Measurements from ENCODE around the gene CRX. TPM values are rescaled to one million over a fixed set of nuclear protein-coding genes. Genes with fewer than 3 reads are reported as not detected.
"Not testable (repeated sequence)": the region's sequence is repeated elsewhere in the genome, so short reads cannot be mapped to it uniquely, and the experiment has no call there.

The CRX gene
- not detected for total RNA-seq
- polyA plus RNA-seq = not detected

GRCh38 chr19:47821460-47822020, at the start of gene CRX:
TSS of gene CRX (plus strand) at chr19:47821937. CDS start at chr19:47834444, 12,507 bp downstream.
- peaks cover 33% of the 10 kb centered on the region for H3K27me3 Mint-ChIP-seq
- H3K27me3 ChIP-seq (ENCODE audit: control insufficient read depth, insufficient read depth, low read length) = peaks cover 3% of the 10 kb centered on the region

GRCh38 chr19:47776568-47776967, 45.2 kb upstream of the CRX start:
- Mint-ChIP-seq H3K27ac (peak overlapping the region in 1 of 3 donors; percentile 14), H3K4me3 (peak overlapping the region; percentile 60 to 95 (median 80))
- no peak for DNase-seq

More at GRCh38 chr19:47821460-47822020, at the start of gene CRX:
- Histone ChIP-seq H3K4me1 (ENCODE audit: control insufficient read depth, insufficient read depth, low read length, poor library complexity, severe bottlenecking) (no peaks in the 10 kb centered on the region), H3K27ac (ENCODE audit: insufficient read depth, low read length, poor library complexity, severe bottlenecking) (no peak within 1 kb of the TSS), H3K4me3 (ENCODE audit: low read depth, low read length) (no peak within 1 kb of the TSS), H3K36me3 (ENCODE audit: control insufficient read depth, insufficient read depth, low read length) (no peaks in the 10 kb centered on the region), H3K9me3 (ENCODE audit: control insufficient read depth in 2 of 2, low read length in 2 of 2) (peaks cover 0 to under 1% of the 10 kb centered on the region in 2 experiments)
- H3K36me3 Mint-ChIP-seq = no peaks in the 10 kb centered on the region
- H3K27ac Mint-ChIP-seq = peak within 1 kb of the TSS in 1 of 3 donors; percentile 55
- H3K9me3 Mint-ChIP-seq = peaks cover 0 to 3% (median 0%) of the 10 kb centered on the region in 7 donors
- H3K4me3 Mint-ChIP-seq = no peak within 1 kb of the TSS
- ATAC-seq (ENCODE audit: low read depth in 2 of 2) (no peak), DNase-seq (no peak)
- H3K4me1 Mint-ChIP-seq = peaks cover 0 to 5% (median 0%) of the 10 kb centered on the region in 4 donors

GRCh38 chr19:47777245-47778048, 44.3 kb upstream of the CRX start:
- peak overlapping the region in 2 of 3 donors; percentile 93 to 98 for H3K27ac Mint-ChIP-seq

More at GRCh38 chr19:47776568-47776967, 45.2 kb upstream of the CRX start:
- H3K4me1 ChIP-seq (ENCODE audit: control insufficient read depth, insufficient read depth, low read length, poor library complexity, severe bottlenecking) = peaks cover 27% of the 10 kb centered on the region
- no peaks in the 10 kb centered on the region for H3K9me3 ChIP-seq (ENCODE audit: control insufficient read depth in 2 of 2, low read length in 2 of 2)
- Mint-ChIP-seq H3K4me1 (peaks cover 0 to 38% (median 15%) of the 10 kb centered on the region in 4 donors), H3K36me3 (peaks cover 5% of the 10 kb centered on the region), H3K9me3 (no peaks in the 10 kb centered on the region), H3K27me3 (peaks cover 5% of the 10 kb centered on the region)
- H3K4me3 ChIP-seq (ENCODE audit: low read depth, low read length) = no peak overlapping the region
- no peak for ATAC-seq (ENCODE audit: low read depth in 2 of 2)
- peaks cover 4% of the 10 kb centered on the region for H3K36me3 ChIP-seq (ENCODE audit: control insufficient read depth, insufficient read depth, low read length)
- H3K27ac ChIP-seq (ENCODE audit: insufficient read depth, low read length, poor library complexity, severe bottlenecking) = no peak overlapping the region
- H3K27me3 ChIP-seq (ENCODE audit: control insufficient read depth, insufficient read depth, low read length) = no peaks in the 10 kb centered on the region

GRCh38 chr19:47778049-47778953, 43.4 kb upstream of the CRX start, which contains the start of gene SELENOW:
TSS of gene SELENOW (plus strand) at chr19:47778703. CDS start at chr19:47778786, 83 bp downstream.
- Histone ChIP-seq H3K9me3 (ENCODE audit: control insufficient read depth in 2 of 2, low read length in 2 of 2) (no peaks in the 10 kb centered on the region), H3K27me3 (ENCODE audit: control insufficient read depth, insufficient read depth, low read length) (no peaks in the 10 kb centered on the region), H3K27ac (ENCODE audit: insufficient read depth, low read length, poor library complexity, severe bottlenecking) (peak within 1 kb of the TSS; percentile 82), H3K36me3 (ENCODE audit: control insufficient read depth, insufficient read depth, low read length) (peaks cover 8% of the 10 kb centered on the region), H3K4me3 (ENCODE audit: low read depth, low read length) (peak within 1 kb of the TSS; percentile 84), H3K4me1 (ENCODE audit: control insufficient read depth, insufficient read depth, low read length, poor library complexity, severe bottlenecking) (peaks cover 27% of the 10 kb centered on the region)
- Mint-ChIP-seq H3K27ac (peak within 1 kb of the TSS; percentile 93 to 98 (median 97)), H3K27me3 (peaks cover 4% of the 10 kb centered on the region), H3K9me3 (no peaks in the 10 kb centered on the region), H3K4me1 (peaks cover 0 to 50% (median 21%) of the 10 kb centered on the region in 4 donors), H3K4me3 (peak within 1 kb of the TSS; percentile 95 to 99 (median 98)), H3K36me3 (peaks cover 14% of the 10 kb centered on the region)
- peak; percentile 67 to 86 (median 82) for DNase-seq
- ATAC-seq (ENCODE audit: low read depth in 2 of 2) = peak; percentile 92 to 94

More at GRCh38 chr19:47777245-47778048, 44.3 kb upstream of the CRX start:
- not testable (repeated sequence) for H3K9me3 ChIP-seq (ENCODE audit: control insufficient read depth in 2 of 2, low read length in 2 of 2); H3K9me3 Mint-ChIP-seq; H3K36me3 ChIP-seq (ENCODE audit: control insufficient read depth, insufficient read depth, low read length); H3K36me3 Mint-ChIP-seq; DNase-seq; ATAC-seq (ENCODE audit: low read depth in 2 of 2); H3K27ac ChIP-seq (ENCODE audit: insufficient read depth, low read length, poor library complexity, severe bottlenecking); H3K27me3 ChIP-seq (ENCODE audit: control insufficient read depth, insufficient read depth, low read length); H3K27me3 Mint-ChIP-seq
- peak overlapping the region; percentile 71 for H3K4me3 ChIP-seq (ENCODE audit: low read depth, low read length)
- Mint-ChIP-seq H3K4me1 (peaks cover 0 to 46% (median 18%) of the 10 kb centered on the region in 4 donors), H3K4me3 (peak overlapping the region; percentile 95 to 99 (median 98))
- H3K4me1 ChIP-seq (ENCODE audit: control insufficient read depth, insufficient read depth, low read length, poor library complexity, severe bottlenecking) = peaks cover 27% of the 10 kb centered on the region

- H3K4me3 ChIP-seq (ENCODE audit: low read depth, low read length) = peak overlapping the region; percentile 84
- H3K4me3 Mint-ChIP-seq = peak overlapping the region; percentile 95 to 99 (median 98)
- no peak for ATAC-seq (ENCODE audit: low read depth in 2 of 2)
- peaks cover 0 to 52% (median 21%) of the 10 kb centered on the region in 4 donors for H3K4me1 Mint-ChIP-seq
- H3K27ac Mint-ChIP-seq = peak overlapping the region; percentile 93 to 98 (median 97)
- peak overlapping the region; percentile 82 for H3K27ac ChIP-seq (ENCODE audit: insufficient read depth, low read length, poor library complexity, severe bottlenecking)
- peaks cover 27% of the 10 kb centered on the region for H3K4me1 ChIP-seq (ENCODE audit: control insufficient read depth, insufficient read depth, low read length, poor library complexity, severe bottlenecking)
- H3K9me3 Mint-ChIP-seq = no peaks in the 10 kb centered on the region
- DNase-seq = peak in 1 of 3 donors; percentile 23
- peaks cover 17% of the 10 kb centered on the region for H3K36me3 Mint-ChIP-seq
- no peaks in the 10 kb centered on the region for H3K27me3 ChIP-seq (ENCODE audit: control insufficient read depth, insufficient read depth, low read length)
- H3K9me3 ChIP-seq (ENCODE audit: control insufficient read depth in 2 of 2, low read length in 2 of 2) = no peaks in the 10 kb centered on the region
- peaks cover 8% of the 10 kb centered on the region for H3K36me3 ChIP-seq (ENCODE audit: control insufficient read depth, insufficient read depth, low read length)
- H3K27me3 Mint-ChIP-seq = peaks cover 4% of the 10 kb centered on the region
Measured at GRCh38 chr19:47778954-47779351, 42.8 kb upstream of the CRX start.

- H3K4me1 ChIP-seq (ENCODE audit: control insufficient read depth, insufficient read depth, low read length, poor library complexity, severe bottlenecking) = peaks cover 27% of the 10 kb centered on the region
- peaks cover 24% of the 10 kb centered on the region for H3K36me3 Mint-ChIP-seq
- peak overlapping the region; percentile 95 to 99 (median 98) for H3K4me3 Mint-ChIP-seq
- H3K27me3 Mint-ChIP-seq = peaks cover 4% of the 10 kb centered on the region
- ATAC-seq (ENCODE audit: low read depth in 2 of 2) (no peak), DNase-seq (no peak)
- H3K9me3 ChIP-seq (ENCODE audit: control insufficient read depth in 2 of 2, low read length in 2 of 2) = no peaks in the 10 kb centered on the region
- H3K27me3 ChIP-seq (ENCODE audit: control insufficient read depth, insufficient read depth, low read length) = no peaks in the 10 kb centered on the region
- H3K4me3 ChIP-seq (ENCODE audit: low read depth, low read length) = peak overlapping the region; percentile 84
- H3K27ac ChIP-seq (ENCODE audit: insufficient read depth, low read length, poor library complexity, severe bottlenecking) = peak overlapping the region; percentile 82
- peaks cover 0 to 52% (median 21%) of the 10 kb centered on the region in 4 donors for H3K4me1 Mint-ChIP-seq
- peaks cover 13% of the 10 kb centered on the region for H3K36me3 ChIP-seq (ENCODE audit: control insufficient read depth, insufficient read depth, low read length)
- peak overlapping the region; percentile 93 to 98 (median 97) for H3K27ac Mint-ChIP-seq
- no peaks in the 10 kb centered on the region for H3K9me3 Mint-ChIP-seq
Measured at GRCh38 chr19:47779524-47780214, 42.1 kb upstream of the CRX start.

Data from CD4-positive, CD25-positive, alpha-beta regulatory T cell (primary cell).